Measurements from ENCODE around the gene UNC93A.
A peak's percentile ranks its signal among the peaks of the same experiment; 100 is the strongest.
"Not testable (repeated sequence)": the region's sequence is repeated elsewhere in the genome, so short reads cannot be mapped to it uniquely, and the experiment has no call there.

Gene UNC93A

DNA sequence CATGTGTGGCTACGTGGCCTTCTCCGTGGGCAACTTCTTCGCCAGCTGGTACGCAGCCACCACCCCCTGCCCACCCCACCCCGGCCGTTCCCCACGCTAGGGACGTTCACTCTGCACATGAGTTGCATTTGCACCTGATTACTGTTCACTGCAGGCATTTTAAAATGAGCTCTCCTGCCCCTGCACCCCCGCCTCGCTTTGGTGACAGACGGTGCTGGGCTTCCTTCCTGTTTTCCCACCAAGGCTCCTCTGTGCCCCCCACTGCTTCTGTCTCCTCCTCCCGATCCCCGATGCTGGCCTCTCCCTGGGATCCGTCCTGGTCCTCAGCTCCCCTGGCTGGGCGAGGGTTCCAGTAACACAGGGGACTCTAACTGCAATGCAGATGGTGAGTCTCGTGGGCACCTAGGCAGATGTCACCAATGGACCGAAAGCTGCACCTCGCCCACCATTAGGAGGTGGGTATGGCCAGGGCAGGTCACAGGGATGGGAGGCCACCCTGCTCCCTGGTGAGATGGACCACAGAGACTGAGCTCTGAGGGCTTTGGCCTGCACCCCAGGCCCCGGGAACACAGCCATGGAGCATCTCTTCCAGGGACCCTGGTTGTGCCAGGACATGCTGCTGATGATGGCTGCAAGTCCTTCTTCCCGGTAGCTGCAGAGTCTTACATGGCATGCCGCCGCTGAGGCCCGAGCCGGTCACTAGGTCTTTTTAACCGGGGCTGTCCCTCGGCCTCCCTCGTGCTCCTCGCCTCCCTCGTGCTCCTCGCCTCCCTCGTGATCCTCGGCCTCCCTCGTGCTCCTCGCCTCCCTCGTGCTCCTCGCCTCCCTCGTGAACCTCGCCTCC is 3.8 kb downstream of the UNC93A start:
- no peak for DNase-seq

DNA sequence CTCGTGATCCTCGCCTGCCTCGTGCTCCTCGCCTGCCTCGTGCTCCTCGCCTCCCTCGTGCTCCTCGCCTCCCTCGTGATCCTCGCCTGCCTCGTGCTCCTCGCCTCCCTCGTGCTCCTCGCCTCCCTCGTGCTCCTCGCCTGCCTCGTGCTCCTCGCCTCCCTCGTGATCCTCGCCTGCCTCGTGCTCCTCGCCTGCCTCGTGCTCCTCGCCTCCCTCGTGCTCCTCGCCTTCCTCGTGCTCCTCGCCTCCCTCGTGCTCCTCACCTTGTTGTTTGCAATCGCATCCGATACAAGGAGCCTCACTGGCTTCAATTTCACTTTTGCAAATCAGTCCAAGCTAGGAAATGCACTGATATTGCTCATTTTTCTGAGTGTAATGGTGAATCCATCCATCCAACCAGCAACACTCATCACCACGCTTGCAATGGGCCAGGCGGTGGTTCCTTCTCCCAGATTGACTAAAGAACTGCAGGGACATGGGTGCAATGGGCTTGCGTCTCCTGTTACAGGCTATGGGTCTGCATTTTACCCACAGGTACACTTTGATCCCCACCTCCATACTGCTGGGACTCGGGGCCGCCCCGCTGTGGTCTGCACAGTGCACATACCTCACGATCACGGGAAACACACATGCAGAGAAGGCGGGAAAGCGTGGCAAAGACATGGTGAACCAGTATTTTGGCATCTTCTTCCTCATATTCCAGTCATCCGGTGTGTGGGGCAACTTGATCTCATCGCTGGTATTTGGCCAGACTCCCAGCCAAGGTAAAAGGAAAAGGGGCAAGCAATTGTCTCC is 4.6 kb downstream of the UNC93A start:
- no peak for DNase-seq

DNA sequence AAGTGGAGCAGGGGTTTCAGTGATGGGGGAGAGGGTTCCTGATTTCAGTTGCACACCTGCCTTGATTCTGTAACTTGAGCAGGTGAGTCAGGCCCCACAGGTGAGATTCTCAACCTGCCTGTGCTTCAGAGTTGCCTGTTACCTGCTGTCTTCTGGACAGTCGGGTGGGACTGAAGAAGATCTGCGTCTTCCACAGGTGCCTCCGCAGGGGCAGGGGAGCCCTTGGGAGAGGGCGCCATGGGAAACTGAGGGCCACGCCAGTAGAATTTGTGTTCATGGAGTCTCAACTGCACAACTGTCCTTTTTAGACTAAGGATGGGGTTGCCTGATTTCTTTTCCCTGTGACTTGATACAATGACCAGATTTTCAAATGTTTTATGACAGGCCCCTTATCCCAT is 5.2 kb downstream of the UNC93A start:
- no peak for DNase-seq

DNA sequence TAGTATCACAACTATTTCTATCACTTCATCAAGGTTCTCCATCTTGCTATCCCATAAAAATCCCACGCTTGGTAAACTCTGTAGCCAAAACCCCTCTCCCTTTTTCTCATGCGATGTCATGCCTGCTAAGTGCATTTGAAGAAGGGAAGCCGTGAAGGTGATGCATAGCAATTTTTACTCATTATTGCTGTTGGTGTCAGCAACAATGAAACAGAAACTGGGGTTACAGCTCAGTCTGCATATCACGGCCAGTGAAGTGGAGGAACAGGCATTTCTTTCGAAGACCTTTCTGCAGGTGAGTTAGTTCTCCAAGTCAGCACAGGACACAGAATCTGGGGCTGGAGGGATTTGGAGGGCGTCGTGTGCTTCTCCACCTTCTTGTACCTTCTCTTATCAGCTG is 5.8 kb downstream of the UNC93A start:
- DNase-seq = no peak

DNA sequence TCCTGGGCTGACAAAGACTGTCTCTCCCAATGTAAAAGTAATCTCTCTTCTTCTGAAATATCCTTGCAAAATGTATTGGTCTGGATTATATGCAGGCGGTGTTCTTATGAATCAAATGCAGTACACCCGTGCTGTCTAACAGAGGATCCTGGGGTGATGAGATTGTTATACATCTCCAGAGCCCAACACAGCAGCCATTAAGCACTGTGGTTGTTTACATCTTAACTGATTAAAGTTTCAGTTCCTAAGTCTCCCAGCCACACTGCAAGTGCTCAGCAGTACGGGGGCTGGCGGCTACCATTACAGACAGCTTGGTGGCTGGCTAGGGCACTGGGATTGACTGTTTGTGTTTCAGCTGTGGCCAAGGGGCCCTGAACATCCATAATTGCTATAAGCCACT is 7.0 kb downstream of the UNC93A start:
- DNase-seq = no peak

DNA sequence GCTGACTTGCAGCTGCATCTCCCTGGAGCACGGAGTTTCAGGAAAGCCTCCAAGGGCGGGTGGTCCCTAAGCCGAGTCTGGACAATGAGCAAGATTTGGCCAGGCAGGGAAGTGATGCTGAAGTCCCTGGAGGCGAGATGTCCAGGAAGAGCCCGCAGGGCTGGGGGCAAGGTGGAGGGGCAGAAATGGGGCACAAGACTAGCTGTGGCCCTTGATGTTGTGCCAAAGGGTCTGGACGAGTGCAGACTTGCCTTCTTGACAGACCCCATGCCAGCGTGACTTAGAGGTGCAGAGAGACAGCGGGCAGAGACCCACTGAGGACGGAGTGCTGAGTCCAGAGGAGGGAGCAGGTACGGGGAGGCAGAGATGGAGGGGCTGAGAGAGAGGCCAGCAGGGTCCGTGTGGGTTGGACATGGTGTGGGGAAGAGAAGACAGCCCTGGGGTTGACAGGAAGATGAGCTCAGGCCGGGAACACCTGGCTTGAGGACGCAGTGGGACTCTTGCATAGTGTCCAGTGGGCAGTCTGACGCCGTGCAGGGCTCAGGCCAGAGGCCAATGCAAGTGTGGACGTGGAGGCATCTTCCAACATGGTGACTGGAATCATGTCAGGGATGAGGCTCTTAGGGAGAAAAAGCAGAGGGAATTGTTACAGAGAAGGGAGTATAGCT is 8.7 kb downstream of the UNC93A start:
- no peak for DNase-seq

DNA sequence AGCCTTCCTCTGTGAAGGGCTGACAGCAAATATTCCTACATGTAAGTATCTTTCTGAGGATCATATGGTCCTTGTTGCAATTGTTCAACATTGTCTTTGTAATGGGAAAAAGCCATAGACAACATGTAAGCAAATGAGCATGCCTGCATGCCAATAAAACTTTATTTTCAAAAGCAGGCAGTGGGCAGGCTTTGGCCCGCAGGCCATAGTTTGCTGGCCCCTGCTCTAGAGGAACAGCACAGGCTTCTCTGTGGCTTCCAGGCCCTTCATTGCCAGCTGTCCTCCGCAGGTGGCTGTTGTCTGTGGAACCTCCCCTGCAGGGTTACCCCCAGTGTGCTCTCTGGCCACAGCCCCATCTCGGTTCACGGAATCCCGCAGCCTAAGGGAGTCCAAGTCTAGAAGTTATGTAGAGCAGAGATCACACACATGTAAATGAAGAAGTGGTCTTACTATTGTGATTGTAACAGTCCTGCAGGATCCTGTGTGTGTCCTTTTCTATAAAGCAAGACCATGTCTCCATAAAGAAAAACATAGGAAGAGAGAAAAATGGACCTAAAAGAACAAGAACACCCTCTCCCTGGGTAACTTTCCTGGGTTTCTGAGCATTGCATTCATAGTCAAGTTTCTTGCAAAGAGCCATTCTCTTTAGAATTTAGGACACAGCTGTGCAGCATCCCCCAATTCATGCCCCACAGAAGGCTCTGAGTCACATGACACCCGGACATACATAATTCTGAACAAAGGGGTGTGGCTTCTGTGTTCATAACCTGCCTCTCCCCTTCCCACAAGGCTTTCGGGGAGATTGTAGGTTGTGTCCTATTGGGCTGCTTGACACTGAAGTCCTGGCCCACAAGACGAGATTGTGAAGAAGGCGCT is 10.0 kb downstream of the UNC93A start:
- no peak for DNase-seq

DNA sequence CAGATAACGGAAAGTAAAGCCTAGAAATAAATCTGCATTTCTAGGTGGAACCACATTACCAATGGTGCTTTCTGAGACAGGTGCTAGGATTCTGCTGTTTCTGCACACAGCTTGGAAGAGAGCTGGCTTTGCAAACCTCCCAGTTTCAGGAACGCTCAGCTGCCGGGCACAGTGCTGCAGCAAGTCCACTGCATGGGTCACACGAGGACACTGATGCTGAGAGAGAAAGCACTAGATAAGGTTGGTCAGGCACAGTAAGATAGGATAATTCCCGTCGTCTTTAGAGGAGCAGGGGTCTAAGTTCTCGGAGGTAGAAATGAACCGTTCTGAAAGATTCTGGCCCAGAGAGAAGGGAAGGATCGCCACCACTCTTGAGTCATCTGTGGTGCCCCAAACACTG is 11.0 kb downstream of the UNC93A start:
- DNase-seq = no peak

DNA sequence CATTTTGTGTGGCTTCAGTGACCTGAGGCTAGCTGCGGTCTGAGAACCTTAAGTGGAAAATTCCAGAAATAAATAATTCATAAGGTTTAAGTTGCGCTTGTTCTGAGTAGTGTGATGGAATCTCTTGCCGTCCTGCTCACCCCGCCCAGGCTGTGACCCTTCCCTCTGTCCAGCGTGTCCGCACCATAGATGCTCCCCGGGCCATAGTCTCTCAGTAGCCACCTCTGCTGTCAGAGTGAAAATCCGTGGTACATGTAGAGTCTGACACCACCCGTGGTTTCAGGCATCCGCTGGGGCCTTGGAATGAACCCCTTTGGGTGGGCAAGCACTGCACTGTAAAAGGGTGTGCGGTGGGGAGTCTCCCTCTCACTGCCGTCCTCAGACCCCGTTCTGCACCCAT is 11.7 kb downstream of the UNC93A start:
- no peak for DNase-seq

DNA sequence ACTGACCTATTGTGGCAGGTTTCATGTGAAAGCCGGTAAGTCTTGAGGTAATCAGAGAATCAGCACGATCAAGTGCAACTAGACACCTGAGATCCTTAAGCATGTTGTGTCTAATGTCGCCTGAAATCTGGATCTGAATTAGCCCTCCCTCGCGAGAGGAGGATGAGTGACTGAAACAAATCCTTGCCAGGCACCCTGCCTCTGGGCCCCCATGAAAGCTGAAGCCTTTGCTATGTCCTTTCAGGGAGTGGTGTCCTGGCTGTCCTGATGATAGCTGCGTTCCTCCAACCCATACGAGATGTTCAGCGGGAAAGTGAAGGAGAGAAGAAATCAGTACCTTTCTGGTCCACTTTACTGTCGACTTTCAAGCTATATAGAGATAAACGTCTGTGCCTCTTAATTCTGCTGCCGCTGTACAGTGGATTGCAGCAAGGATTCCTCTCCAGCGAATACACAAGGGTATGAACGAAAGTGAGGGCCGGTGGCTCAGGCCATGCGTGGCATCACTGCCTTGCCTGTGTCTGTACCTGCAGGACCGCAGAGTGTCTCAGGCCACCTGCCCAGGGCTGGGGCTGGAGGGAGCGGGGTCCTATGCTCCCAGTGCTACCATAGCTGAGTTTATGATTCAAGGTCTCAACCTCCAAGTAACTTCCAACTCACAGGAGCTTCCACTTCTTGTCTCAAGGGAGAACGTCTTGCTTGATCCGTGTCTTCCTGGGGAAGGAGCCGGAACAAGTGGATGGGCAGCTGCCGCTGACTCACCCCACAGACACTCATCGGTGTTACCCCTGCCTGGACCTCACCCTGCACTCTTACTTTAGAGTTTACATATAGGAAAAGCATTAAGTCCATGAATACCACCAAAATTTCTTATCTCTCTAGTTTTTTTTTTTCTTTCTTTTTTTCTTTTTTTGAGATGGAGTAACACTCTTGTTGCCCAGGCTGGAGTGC is 12.8 kb downstream of the UNC93A start:
- DNase-seq = no peak

DNA sequence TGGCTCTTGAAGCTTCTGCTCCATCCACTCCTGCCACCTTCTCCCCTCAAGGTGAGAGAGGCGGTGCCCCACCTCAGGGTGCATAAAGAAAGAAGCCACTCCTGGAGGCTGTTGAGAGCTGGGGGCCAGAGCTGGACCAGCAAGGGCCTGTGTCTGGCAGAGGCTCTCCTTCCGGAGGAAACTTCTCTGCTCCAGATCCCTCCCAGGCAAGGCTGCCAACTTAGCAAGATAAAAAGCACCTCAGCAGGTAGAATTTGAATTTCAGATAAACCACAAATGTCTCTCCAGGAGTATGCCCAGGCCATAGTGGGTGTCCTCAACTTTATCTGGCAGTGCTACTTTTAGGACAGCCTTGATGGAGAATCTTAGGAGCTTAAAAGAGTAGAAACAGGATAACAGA is 13.8 kb downstream of the UNC93A start:
- DNase-seq = no peak

DNA sequence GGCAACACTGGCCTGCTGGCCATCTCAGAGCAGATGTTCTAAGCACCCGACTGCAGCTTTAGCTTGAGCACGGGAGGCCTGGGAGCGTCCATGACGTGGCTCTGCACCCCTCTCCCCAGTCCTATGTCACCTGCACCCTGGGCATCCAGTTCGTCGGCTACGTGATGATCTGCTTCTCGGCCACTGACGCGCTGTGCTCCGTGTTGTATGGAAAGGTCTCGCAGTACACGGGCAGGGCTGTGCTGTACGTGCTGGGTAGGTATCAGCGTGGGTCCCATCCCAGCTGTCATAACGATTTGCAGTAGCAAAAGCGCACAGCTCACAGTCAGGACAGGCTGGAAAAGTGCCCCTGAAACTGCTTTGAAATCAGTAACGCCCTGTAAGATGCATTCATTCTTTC is 14.7 kb downstream of the UNC93A start:
- no peak for DNase-seq

DNA sequence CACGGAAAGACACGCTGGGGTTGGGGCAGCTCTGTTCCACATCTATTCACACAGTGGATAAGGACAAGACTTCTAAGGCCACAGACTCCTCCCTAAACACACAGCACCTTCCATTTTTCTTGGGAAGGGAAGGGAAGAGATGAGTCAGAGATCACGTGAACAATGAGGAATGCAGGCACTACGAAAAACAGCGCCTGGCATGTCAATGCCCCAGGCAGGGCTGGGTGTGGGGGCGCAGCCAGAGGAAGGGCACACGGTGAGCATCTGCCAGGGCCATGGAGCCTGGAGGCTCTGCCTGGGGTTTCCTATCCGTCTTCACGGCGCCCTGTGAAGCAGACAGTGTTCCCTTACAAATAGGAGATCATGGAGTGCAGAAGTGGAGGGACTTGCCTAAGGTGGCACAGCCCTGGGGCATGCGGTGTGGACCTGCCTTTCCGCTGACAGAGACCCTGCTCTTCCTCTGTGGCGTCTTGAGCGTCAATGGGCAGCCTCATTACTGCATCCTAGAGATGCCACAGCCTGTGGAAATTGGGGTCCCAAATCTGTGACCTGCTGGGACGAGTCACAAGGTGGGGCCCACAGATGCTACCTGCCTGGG is 15.4 kb downstream of the UNC93A start:
- DNase-seq = no peak

DNA sequence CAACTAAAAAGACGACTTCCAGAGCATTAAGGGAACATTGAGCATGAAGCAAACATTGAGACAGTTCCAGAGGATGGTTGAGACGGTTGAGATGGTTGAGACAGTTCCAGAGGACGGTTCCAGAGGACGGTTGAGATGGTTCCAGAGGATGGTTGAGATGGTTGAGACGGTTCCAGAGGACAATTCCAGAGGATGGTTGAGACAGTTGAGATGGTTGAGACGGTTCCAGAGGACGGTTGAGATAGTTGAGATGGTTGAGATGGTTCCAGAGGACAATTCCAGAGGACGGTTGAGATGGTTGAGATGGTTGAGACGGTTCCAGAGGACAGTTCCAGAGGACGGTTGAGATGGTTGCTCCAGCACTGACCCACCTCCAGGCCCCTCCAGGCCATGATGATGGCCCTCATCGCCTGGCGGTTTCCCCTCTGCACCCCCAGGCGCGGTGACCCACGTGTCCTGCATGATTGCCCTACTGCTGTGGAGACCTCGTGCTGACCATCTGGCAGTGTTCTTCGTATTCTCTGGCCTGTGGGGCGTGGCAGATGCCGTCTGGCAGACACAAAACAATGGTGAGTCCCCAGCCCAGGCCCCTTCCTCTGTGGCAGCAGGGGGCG is 16.3 kb downstream of the UNC93A start:
- DNase-seq = no peak

DNA sequence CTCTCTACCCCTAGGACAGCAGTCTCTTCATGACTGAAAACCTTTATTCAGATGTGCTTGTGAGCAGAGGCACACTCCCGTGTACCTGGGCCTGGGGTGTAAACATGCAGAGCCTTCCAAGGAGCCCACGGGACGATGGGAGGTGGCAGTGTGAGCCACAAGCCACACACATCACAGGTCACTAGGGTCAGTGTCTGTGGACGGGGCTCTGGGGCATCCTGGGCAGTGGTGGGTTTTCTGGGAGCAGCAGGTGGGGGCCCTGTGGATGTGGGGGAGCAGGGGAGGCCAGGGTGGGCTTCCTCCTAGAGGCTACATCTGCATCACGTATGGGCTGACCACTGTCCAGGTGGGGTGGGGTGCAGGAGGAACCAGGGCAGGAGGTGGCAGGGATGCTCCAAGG is 17.1 kb downstream of the UNC93A start:
- DNase-seq = no peak

DNA sequence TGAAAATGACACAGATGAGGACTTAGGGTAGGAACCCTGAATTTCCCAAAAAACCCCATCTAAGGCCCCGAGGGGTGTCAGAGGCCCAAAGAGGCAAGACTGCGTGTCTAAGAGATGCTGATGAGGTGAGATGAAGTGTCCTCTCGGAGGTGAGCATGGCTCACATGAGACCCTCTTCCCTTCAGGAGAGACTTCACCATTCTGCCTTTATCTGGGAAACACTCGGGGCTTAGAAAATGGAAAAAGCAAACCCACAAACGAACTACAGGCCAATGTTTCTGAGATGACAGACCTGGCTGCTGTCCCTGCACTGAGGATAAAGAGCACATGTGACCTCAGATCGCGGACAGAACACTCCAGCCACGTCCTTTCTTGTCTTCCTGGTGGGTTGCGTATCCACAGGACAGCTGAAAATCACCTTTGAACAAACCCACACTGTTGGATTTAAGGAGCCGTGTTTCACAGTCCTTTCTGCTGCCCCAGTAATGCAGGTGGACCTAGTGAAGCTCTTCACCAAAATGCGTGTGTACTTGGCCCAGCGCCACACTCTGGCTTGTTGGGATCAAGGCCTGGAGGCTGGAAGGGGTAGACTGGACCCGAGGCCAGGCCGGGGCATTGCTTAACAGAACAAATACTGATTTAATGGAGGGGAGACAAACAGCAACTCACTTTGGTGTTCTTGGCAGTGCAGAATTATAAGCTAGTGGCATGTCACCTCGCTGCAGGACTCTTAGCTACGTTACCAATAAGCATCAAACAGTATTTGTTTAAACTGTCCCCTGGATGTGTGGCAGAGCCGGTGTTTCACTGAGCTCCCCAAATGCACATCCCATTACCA is 18.5 kb downstream of the UNC93A start:
- not testable (repeated sequence) for DNase-seq

DNA sequence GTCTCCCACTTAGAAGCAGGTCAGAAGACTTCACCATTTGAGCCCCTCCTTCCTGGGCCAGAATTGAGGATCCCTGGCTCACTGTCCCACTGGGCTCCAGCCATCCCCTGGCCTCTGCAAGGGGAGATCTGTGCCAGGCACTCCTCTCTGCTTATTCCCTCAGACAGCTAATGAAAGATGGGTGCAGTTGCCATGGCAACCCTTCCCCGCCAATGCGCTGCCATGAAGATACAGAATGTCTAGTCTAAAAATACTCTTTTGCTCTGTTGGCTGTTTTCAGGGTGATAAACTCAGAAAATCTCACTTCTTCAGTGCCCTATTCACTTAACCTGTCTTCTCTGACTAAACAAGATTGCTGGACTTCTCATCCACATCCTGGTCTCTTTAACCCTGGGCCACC is 20.2 kb downstream of the UNC93A start:
- peak in 10 of 14 donors; percentile 10 to 59 (median 28) for DNase-seq

DNA sequence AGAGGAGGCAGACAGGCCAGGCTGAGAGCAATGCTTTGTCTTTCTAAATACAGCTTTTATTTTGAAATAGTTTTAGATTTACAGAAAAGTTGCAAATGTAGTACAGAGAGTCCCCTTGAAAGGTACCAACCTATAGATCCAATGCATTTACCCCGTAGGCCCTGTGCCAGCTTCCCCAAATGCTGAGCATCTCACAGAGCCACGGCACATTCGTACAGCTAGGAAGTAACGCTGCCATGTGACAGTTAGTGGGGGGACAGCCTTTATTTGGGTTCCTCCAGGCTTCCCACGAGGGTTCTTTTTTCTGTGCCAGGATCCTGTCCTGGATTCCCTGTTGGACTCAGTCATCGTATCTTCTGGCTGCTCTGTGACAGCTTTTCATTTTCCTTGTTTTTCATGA is 20.6 kb downstream of the UNC93A start:
- DNase-seq = peak in 1 of 14 donors; percentile 29

DNA sequence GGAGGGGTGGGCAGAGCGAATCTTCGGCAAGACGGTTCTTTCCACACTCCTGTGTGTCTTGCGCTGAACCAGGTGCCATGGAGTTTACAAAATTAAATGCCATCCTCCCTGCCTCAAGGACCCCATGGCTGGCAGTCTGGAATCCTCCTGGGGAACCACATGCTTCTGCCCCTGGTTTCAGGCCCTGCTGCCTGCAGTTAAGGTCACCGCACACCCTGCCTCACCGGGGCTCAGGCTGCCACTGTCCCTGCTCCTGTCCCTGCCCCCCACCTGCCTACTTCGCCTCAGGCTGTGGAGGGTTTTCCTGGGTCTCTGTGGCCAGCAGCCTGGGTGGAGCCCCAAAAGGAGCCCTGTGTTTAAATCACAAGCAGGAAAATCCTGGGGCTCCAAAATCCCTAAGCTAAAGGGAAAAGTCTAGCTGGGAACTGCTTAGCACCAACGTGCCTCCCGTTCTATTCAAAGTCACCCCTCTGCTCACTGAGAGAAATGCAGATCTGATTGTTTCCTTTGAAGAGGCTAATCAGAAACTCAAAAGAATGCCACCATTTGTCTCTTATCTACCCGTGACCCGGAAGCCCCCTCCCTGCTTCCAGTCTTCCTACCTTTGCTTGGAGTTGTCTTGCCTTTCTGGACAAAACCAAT is 23.2 kb downstream of the UNC93A start:
- DNase-seq = no peak
